Esophagus muscularis mucosa (tissue), 4 donors: ENCODE measurements around the gene CEBPE. TPM values are rescaled to one million over a fixed set of nuclear protein-coding genes. Genes with fewer than 3 reads are reported as not detected.
A peak's percentile ranks its signal among the peaks of the same experiment; 100 is the strongest.

Experiments used
- DNase-seq: peaks from one replicate; pipeline ENCODE4 v3.0.0-alpha.2; 2017; ENCODE audit errors: extremely low spot score
- H3K27ac ChIP-seq, 4 donors: fragments of 200-600 bp; sonication (generic); replicated peaks in 1 of 4; 1 replicate in 3 of 4; 2 replicates in 1 of 4; pipeline ENCODE4 v1.5.1; 2016 to 2019; ENCODE audit warnings: mild to moderate bottlenecking in 1 of 4
- H3K27me3 ChIP-seq, 4 donors: fragments of 200-600 bp; sonication (generic); one replicate each; pipeline versions ENCODE4 v1.5.1 to v1.6.0; 2016 to 2019
- H3K36me3 ChIP-seq, 4 donors: fragments of 200-600 bp; sonication (generic); one replicate each; pipeline ENCODE4 v1.5.1; 2016 to 2019
- H3K4me1 ChIP-seq, 4 donors: fragments of 200-600 bp; sonication (generic); one replicate each; pipeline ENCODE4 v1.5.1; 2016 to 2019
- H3K4me3 ChIP-seq, 4 donors: fragments of 200-600 bp; sonication (generic); 1 replicate in 2 of 4; 2 replicates in 2 of 4; pipeline ENCODE4 v1.5.1; 2016 to 2019; ENCODE audit warnings: mild to moderate bottlenecking in 4 of 4, moderate library complexity in 1 of 4
- H3K9me3 ChIP-seq, 4 donors: fragments of 200-600 bp; sonication (generic); 1 replicate in 3 of 4; 2 replicates in 1 of 4; pipeline ENCODE4 v1.5.1; 2016 to 2019
- EP300 ChIP-seq: sonication (generic); formaldehyde crosslinking; IDR thresholded peaks from one replicate; pipeline ENCODE4 v1.6.1; 2017; ENCODE audit warnings: antibody characterized with exemption
- POLR2A ChIP-seq: fragments of 450-650 bp; IDR thresholded peaks from one replicate; pipeline ENCODE4 v1.6.1; 2017; ENCODE audit warnings: antibody characterized with exemption, moderate library complexity, mild to moderate bottlenecking, low read depth
- POLR2AphosphoS5 ChIP-seq, 2 donors: sonication (generic); formaldehyde crosslinking; IDR thresholded peaks; one replicate each; pipeline ENCODE4 v1.6.1; 2017; ENCODE audit warnings: antibody characterized with exemption in 2 of 2
- WGBS: methylation state at CpG from one replicate; pipeline ENCODE4 v1.1.5; 2018; 5-methylcytosine and 5-hydroxymethylcytosine counted together
- intact Hi-C: fragments of 100-400 bp; cut with DNase I; formaldehyde crosslinking; loops from one replicate; pipeline ENCODE4 v1.15.1; 2023
- total RNA-seq, 4 donors: library from RNA; depleted of rRNA; stranded (reverse); fragments of >200 nt; gene quantifications; one replicate each; pipeline versions ENCODE4 v1.1.0 to v1.2.1, GENCODE V29; 2016
- TF ChIP-seq, protein P1 (sequence below), 3 experiments: fragments of 200-600 bp in 2 of 3; fragments of 450-650 bp in 1 of 3; sonication (generic) in 2 of 3; IDR thresholded peaks; one replicate each; pipeline ENCODE4 v1.5.1; 2017 to 2019; ENCODE audit warnings: antibody characterized with exemption in 3 of 3, mild to moderate bottlenecking in 2 of 3, moderate library complexity in 1 of 3

CEBPE gene
- total RNA-seq, 4 donors from 2014 or later: 0.57 TPM; not detected in 3

DNA sequence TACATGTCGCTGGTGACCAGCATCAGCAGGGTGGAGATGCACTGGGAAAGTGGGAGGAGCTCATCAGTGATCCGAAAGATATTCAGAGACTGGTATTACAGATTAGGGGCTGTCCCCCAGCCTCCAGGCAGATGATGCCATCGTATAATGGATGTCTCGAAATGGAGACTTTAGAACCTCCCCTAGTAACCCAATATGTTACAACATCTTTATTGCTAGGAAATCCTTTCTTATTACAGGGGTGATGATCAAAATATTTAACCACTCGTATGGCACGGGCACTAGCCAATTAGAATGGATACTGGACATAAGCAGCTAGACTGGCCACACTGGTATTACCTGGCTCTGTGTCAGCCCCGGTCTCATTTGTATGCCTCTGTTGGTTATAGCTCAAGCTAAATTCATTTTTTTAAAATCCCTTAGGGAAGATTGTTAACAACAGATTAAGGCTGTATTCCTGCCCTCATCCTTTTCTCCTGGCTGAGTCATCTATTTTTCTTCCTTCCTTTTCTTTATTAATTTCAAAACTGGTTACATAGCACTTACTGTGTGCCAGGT, 10.8 kb upstream of the CEBPE start:
- intact Hi-C loops: loop anchor here (10.0 kb wide), 1 partner anchor 175 kb away; the partner anchor contains the start of genes BCL2L2 and PPP1R3E
- H3K27me3 ChIP-seq: no peaks in the 10 kb centered on the region
- TF ChIP-seq POLR2AphosphoS5 (IDR thresholded peaks at IDR 0.05) (no peak), POLR2A (no peak), EP300 (no peak)
- TF ChIP-seq, protein P1, sequence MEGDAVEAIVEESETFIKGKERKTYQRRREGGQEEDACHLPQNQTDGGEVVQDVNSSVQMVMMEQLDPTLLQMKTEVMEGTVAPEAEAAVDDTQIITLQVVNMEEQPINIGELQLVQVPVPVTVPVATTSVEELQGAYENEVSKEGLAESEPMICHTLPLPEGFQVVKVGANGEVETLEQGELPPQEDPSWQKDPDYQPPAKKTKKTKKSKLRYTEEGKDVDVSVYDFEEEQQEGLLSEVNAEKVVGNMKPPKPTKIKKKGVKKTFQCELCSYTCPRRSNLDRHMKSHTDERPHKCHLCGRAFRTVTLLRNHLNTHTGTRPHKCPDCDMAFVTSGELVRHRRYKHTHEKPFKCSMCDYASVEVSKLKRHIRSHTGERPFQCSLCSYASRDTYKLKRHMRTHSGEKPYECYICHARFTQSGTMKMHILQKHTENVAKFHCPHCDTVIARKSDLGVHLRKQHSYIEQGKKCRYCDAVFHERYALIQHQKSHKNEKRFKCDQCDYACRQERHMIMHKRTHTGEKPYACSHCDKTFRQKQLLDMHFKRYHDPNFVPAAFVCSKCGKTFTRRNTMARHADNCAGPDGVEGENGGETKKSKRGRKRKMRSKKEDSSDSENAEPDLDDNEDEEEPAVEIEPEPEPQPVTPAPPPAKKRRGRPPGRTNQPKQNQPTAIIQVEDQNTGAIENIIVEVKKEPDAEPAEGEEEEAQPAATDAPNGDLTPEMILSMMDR (IDR thresholded peaks at IDR 0.05): no peak
- peaks cover 0 to 31% (median 30%) of the 10 kb centered on the region in 4 donors for H3K4me1 ChIP-seq
- H3K36me3 ChIP-seq: peaks cover 18 to 63% (median 53%) of the 10 kb centered on the region in 4 donors
- no peaks in the 10 kb centered on the region for H3K9me3 ChIP-seq
- 97% methylated on average over 7 of the region's 7 CpGs for WGBS
- peak overlapping the region; percentile 29 to 64 (median 54) for H3K27ac ChIP-seq
- no peak overlapping the region for H3K4me3 ChIP-seq
- DNase-seq: no peak

DNA sequence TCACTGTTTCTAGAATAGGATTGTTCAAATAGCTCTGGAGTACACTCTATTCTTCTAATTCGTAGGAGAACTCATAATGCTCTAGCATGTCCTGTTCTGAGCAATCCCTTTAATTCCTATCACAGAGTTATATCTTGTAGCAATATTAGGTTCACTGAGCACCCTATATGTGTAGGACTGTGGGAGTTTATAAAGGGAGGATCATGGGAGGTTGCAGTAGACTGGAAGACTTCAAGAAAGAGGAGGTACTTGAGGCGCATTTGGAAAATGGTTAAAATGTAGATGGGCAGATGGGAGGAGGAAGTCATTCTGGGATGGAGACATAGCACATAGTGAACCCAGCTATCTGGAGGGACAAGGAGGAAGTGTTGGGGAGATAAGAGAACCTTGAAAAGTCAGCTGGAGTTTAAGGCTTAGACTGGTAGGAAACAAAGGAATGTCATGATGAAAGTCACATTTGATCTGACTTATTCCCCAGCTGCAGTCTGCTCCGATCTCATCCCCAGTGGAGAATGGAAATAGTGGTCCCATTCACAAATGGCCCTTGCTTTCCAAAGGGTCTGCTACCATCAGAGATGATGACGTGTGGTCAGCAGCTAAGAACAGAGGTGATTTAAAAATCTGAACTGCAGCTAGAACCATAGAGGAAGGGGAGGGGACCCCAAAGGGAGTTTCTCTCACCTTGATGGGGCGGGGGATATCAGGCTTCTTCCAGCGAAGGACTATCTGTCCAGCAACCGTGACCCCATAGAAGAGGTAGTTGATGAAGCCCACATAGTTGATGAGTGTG, 10.1 kb upstream of the CEBPE start:
- intact Hi-C loops: loop anchor here (10.0 kb wide), 1 partner anchor 176 kb away; the partner anchor contains the start of genes BCL2L2 and PPP1R3E
- Histone ChIP-seq H3K36me3 (peaks cover 18 to 63% (median 53%) of the 10 kb centered on the region in 4 donors), H3K4me1 (peaks cover 0 to 31% (median 30%) of the 10 kb centered on the region in 4 donors), H3K9me3 (no peaks in the 10 kb centered on the region), H3K4me3 (no peak overlapping the region), H3K27me3 (no peaks in the 10 kb centered on the region), H3K27ac (peak overlapping the region in 3 of 4 donors; percentile 29 to 64 (median 57))
- DNase-seq: no peak
- WGBS: 83% methylated on average over 7 of the region's 7 CpGs
- no peak for TF ChIP-seq POLR2A

DNA sequence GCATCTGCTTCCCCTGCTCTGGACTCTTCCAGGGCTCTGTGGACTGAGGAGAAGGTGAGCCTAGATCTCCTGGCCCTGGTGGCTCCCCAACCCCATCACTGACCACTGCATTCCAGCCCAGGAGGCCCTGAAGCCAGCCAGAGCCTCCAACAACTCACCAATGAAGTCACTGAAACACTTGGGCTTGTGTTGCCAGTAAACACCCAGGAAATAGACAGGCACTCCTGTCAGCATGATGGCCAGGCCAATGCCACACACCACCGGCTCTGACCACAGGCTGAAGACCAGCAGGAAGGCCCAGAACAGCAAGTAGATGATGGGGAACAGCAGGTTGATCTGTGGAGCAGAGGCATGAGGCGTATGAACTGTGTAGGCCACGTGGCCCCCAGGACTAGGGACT, 8.8 kb upstream of the CEBPE start:
- no peak overlapping the region for H3K4me3 ChIP-seq
- H3K4me1 ChIP-seq: peaks cover 6 to 41% (median 37%) of the 10 kb centered on the region in 4 donors
- peaks cover 18 to 57% (median 52%) of the 10 kb centered on the region in 4 donors for H3K36me3 ChIP-seq
- DNase-seq: no peak
- no peaks in the 10 kb centered on the region for H3K27me3 ChIP-seq
- 93% methylated on average over 2 of the region's 3 CpGs for WGBS
- TF ChIP-seq POLR2A (no peak), EP300 (no peak), POLR2AphosphoS5 (IDR thresholded peaks at IDR 0.05) (no peak)
- TF ChIP-seq, protein P1 (IDR thresholded peaks at IDR 0.05): no peak
- no peaks in the 10 kb centered on the region for H3K9me3 ChIP-seq
- H3K27ac ChIP-seq: no peak overlapping the region
- intact Hi-C loops: loop anchor here (10.0 kb wide), 1 partner anchor 177 kb away; the partner anchor contains the start of genes BCL2L2 and PPP1R3E

DNA sequence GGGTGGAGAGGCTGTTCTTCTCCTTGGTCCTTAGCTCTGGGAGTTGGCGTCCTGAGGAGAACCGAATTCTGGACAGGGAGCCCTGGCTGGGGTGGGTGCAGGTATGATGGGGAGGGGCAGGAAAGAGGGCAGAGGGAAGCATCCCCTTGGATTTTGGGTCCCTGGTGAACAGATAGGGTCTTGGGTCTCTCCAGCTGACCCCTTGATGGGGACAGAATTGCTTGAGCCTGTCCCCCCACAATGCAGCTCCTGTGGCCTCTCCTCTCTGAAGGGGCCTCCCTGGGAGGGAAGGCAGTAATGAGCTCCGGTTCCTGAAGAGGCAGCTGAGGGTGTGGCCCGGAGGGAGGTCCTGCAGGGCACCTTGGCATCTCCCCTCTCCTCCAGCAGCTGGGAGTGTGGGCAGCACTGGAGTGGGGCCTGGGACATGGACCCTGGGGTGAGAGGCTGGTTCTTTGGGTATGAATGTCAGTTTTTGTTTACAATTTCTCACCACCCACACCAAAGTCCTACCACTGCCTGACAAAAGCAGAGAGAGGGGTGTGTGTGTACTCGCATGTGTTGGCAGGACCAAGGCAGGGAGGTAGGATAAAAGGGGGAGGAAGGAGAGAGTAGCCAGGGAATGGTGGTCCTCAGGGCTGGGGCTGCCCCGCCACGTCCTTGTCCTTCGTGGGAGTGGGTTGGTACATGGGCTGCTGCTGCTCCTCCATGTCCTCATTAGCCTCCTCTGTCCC, 7.7 kb upstream of the CEBPE start:
- intact Hi-C loops: loop anchor here (10.0 kb wide), 1 partner anchor 178 kb away; the partner anchor contains the start of genes BCL2L2 and PPP1R3E
- Histone ChIP-seq H3K4me1 (peaks cover 6 to 43% (median 40%) of the 10 kb centered on the region in 4 donors), H3K9me3 (no peaks in the 10 kb centered on the region), H3K27me3 (no peaks in the 10 kb centered on the region), H3K4me3 (no peak overlapping the region), H3K36me3 (peaks cover 18 to 45% (median 43%) of the 10 kb centered on the region in 4 donors), H3K27ac (peak overlapping the region in 2 of 4 donors; percentile 23 to 47)
- TF ChIP-seq EP300 (no peak), POLR2A (no peak), POLR2AphosphoS5 (IDR thresholded peaks at IDR 0.05) (no peak)
- TF ChIP-seq, protein P1 (IDR thresholded peaks at IDR 0.05): no peak
- DNase-seq: no peak
- 88% methylated on average over 7 of the region's 8 CpGs for WGBS
